GM12878 (cell line): ENCODE results near the gene FPR1. TPM values are rescaled to one million over a fixed set of nuclear protein-coding genes. Genes with fewer than 3 reads are reported as not detected.

Experiments used
- ATAC-seq: fragments of 200-7000 bp; cut with Tn5 transposase; 3 replicates; pipeline ENCODE4 v1.9.1; 2020; ENCODE audit warnings: mild to moderate bottlenecking, moderate library complexity
- BruUV-seq: library from RNA; stranded (reverse); fragments of 400-500 nt; replicated peaks from 2 replicates; lab custom pipeline; 2021; lab: Mats Ljungman, UMichigan
- CTCF ChIA-PET: fragments of 300-600 bp; sonication (Branson Sonifier 250); formaldehyde crosslinking; extraction: SDS; loops from one replicate; lab custom pipeline; 2021; ENCODE audit warnings: inconsistent platforms; lab: Yijun Ruan, JAX
- POLR2A ChIA-PET: fragments of 350-600 bp; formaldehyde crosslinking; extraction: SDS; loops from one replicate; lab custom pipeline; 2021; ENCODE audit warnings: inconsistent platforms; lab: Charles Lee
- RAD21 ChIA-PET: fragments of 300-600 bp; sonication (Branson Sonifier 250); formaldehyde crosslinking; loops from one replicate; lab custom pipeline; 2023; ENCODE audit warnings: antibody characterized with exemption; ENCODE audit not compliant: unreplicated experiment; lab: Charles Lee
- SMC1A ChIA-PET: fragments of 300-600 bp; sonication (Branson Sonifier 250); formaldehyde crosslinking; loops from one replicate; lab custom pipeline; 2023; ENCODE audit not compliant: unreplicated experiment, uncharacterized antibody; lab: Charles Lee
- DNase-seq: peaks from one replicate; pipeline ENCODE4 v3.0.0-alpha.2; 2011; ENCODE audit warnings: low read depth, low spot score
- FAIRE-seq: peaks from 3 replicates; lab custom pipeline; 2011; peaks lifted over from hg19 to GRCh38; lab: Jason Lieb, UNC
- H2AFZ ChIP-seq: 2 replicates; pipeline ENCODE4 v1.6.0; 2011; ENCODE audit warnings: low read depth, low read length, control low read depth; ENCODE audit not compliant: control insufficient read depth
- H3K27ac ChIP-seq: 2 replicates; pipeline ENCODE4 v1.5.1; 2011; ENCODE audit warnings: control low read depth; ENCODE audit not compliant: control insufficient read depth, insufficient read depth
- H3K27me3 ChIP-seq, 2 experiments: replicated peaks in 1 of 2; 2 replicates each; pipeline versions ENCODE4 v1.6.0 to v1.6.1; 2011; ENCODE audit warnings: low read length in 1 of 2; ENCODE audit not compliant: control insufficient read depth in 2 of 2, insufficient read depth in 2 of 2
- H3K36me3 ChIP-seq, 2 experiments: 2 replicates each; pipeline ENCODE4 v1.5.1; 2011; ENCODE audit warnings: low read length in 1 of 2; ENCODE audit not compliant: control insufficient read depth in 2 of 2, insufficient read depth in 2 of 2
- H3K4me1 ChIP-seq: 2 replicates; pipeline ENCODE4 v1.6.1; 2011; ENCODE audit warnings: mild to moderate bottlenecking, low read length, moderate library complexity, mixed read lengths; ENCODE audit not compliant: control insufficient read depth, insufficient read depth
- H3K4me2 ChIP-seq: 2 replicates; pipeline ENCODE4 v1.6.0; 2011; ENCODE audit warnings: control low read depth; ENCODE audit not compliant: control insufficient read depth, insufficient read depth
- H3K4me3 ChIP-seq: fragments of 200-600 bp; sonication (generic); 2 replicates; pipeline ENCODE4 v1.5.1; 2016
- H3K79me2 ChIP-seq: 2 replicates; pipeline ENCODE4 v1.6.0; 2011; ENCODE audit warnings: low read length; ENCODE audit not compliant: control insufficient read depth, insufficient read depth
- H3K9ac ChIP-seq: 2 replicates; pipeline ENCODE4 v1.8.0; 2011; ENCODE audit warnings: low read length, control low read depth, mixed read lengths; ENCODE audit not compliant: control insufficient read depth, insufficient read depth
- H3K9me3 ChIP-seq: replicated peaks from 3 replicates; pipeline ENCODE4 v1.5.1; 2011; ENCODE audit warnings: mild to moderate bottlenecking, low read length; ENCODE audit not compliant: control insufficient read depth, insufficient read depth
- H4K20me1 ChIP-seq: 2 replicates; pipeline ENCODE4 v1.6.0; 2011; ENCODE audit not compliant: control insufficient read depth, insufficient read depth
- ASH2L ChIP-seq: fragments of 300-600, 200-600 bp; sonication (generic); IDR thresholded peaks from 2 replicates; pipeline ENCODE4 v1.6.1; 2017; ENCODE audit warnings: low read depth, mild to moderate bottlenecking, borderline replicate concordance
- BMI1 ChIP-seq: fragments of 450-650 bp; IDR thresholded peaks from 2 replicates; pipeline ENCODE4 v1.6.1; 2016; ENCODE audit warnings: mild to moderate bottlenecking, moderate library complexity, borderline replicate concordance
- BRCA1 ChIP-seq: IDR thresholded peaks from 2 replicates; pipeline ENCODE4 v1.6.1; 2011; ENCODE audit warnings: low read depth, low read length, improper control_type of control experiment
- CBFB ChIP-seq: IDR thresholded peaks from 2 replicates; pipeline ENCODE4 v1.6.1; 2016; ENCODE audit warnings: antibody characterized with exemption, low read depth
- EZH2 ChIP-seq: IDR thresholded peaks from 2 replicates; pipeline ENCODE4 v1.6.1; 2012; ENCODE audit warnings: low read depth, mild to moderate bottlenecking, control low read depth, inconsistent platforms, low read length, borderline replicate concordance; ENCODE audit not compliant: control insufficient read depth
- JUNB ChIP-seq: IDR thresholded peaks from 2 replicates; pipeline ENCODE4 v1.6.1; 2016; ENCODE audit warnings: antibody characterized with exemption, mild to moderate bottlenecking
- NFIC ChIP-seq: IDR thresholded peaks from 2 replicates; pipeline ENCODE4 v1.6.1; 2012; ENCODE audit warnings: low read depth, mild to moderate bottlenecking, inconsistent platforms, low read length, moderate library complexity
- SPI1 ChIP-seq: IDR thresholded peaks from 2 replicates; pipeline ENCODE4 v1.6.1; 2011; ENCODE audit warnings: low read depth, mild to moderate bottlenecking, low read length, moderate library complexity, borderline replicate concordance; ENCODE audit not compliant: insufficient read depth
- WRNIP1 ChIP-seq: IDR thresholded peaks from 2 replicates; pipeline ENCODE4 v1.6.1; 2011; ENCODE audit warnings: low read depth, low read length, improper control_type of control experiment, borderline replicate concordance
- WGBS: methylation state at CpG from one replicate; pipeline ENCODE4 v1.1.6; 2016; ENCODE audit warnings: low lambda C conversion rate; ENCODE audit not compliant: insufficient replicate concordance, insufficient coverage; ENCODE audit errors: missing lambda C conversion rate; 5-methylcytosine and 5-hydroxymethylcytosine counted together
- in situ Hi-C: fragments of 300-500 bp; cut with MboI; formaldehyde crosslinking; loops from 9 replicates; pipeline ENCODE4 v1.14.3; 2018; ENCODE audit warnings: mixed read lengths
- intact Hi-C: fragments of 100-400 bp; cut with micrococcal nuclease; formaldehyde crosslinking; loops from one replicate; pipeline ENCODE4 v1.14.2; 2022; ENCODE audit not compliant: unreplicated experiment
- polyA plus RNA-seq, 11 experiments: library from polyadenylated mRNA; depleted of rRNA in 4 of 11; unstranded in 6 of 11; stranded (reverse) in 5 of 11; fragments of >200 nt; fragmentation: Nextera tagmentation in 4 of 11; fragmentation: Illumina TruSeq in 1 of 11; extraction: Ambion mirVana in 4 of 11; extraction: Trizol in 1 of 11; gene quantifications; 1 replicate in 1 of 11; 2 replicates in 10 of 11; pipeline versions ENCODE4 v1.2.1 to v1.2.3, GENCODE V29; 2011 to 2016; ENCODE audit warnings: inconsistent platforms in 2 of 11, missing spikeins in 2 of 11, low read depth in 1 of 11
- total RNA-seq, 4 experiments: library from RNA; depleted of rRNA in 3 of 4; stranded (reverse); fragments of >200 nt in 3 of 4; fragmentation: Illumina TruSeq in 1 of 4; extraction: Trizol in 1 of 4; gene quantifications; 2 replicates each; pipeline versions ENCODE4 v1.2.1 to v1.2.3, GENCODE V29; 2013 to 2021
- TF ChIP-seq, protein P1 (sequence below): IDR thresholded peaks from 2 replicates; pipeline ENCODE4 v1.6.1; 2012; ENCODE audit warnings: low read depth, low read length, improper control_type of control experiment
- TF ChIP-seq, protein P2 (sequence below), 3 experiments: IDR thresholded peaks in 2 of 3; conservative IDR thresholded peaks in 1 of 3; 2 replicates each; pipeline ENCODE4 v1.5.1; 2011; ENCODE audit warnings: low read depth in 3 of 3, low read length in 3 of 3, mild to moderate bottlenecking in 3 of 3, control low read depth in 2 of 3, moderate library complexity in 2 of 3, inconsistent platforms in 1 of 3, mixed read lengths in 1 of 3; ENCODE audit not compliant: control insufficient read depth in 2 of 3, insufficient read depth in 1 of 3; ENCODE audit errors: extremely low read depth in 1 of 3
- TF ChIP-seq, protein P3 (sequence below): IDR thresholded peaks from 2 replicates; pipeline ENCODE4 v1.6.1; 2012; ENCODE audit warnings: improper control_type of control experiment, low read depth, low read length; ENCODE audit not compliant: insufficient replicate concordance

Gene FPR1
- total and polyA plus RNA-seq, 10 of the 15 experiments (the other 5 are each of a cell fraction or from before 2014, with no cell fraction given) = not detected

DNA sequence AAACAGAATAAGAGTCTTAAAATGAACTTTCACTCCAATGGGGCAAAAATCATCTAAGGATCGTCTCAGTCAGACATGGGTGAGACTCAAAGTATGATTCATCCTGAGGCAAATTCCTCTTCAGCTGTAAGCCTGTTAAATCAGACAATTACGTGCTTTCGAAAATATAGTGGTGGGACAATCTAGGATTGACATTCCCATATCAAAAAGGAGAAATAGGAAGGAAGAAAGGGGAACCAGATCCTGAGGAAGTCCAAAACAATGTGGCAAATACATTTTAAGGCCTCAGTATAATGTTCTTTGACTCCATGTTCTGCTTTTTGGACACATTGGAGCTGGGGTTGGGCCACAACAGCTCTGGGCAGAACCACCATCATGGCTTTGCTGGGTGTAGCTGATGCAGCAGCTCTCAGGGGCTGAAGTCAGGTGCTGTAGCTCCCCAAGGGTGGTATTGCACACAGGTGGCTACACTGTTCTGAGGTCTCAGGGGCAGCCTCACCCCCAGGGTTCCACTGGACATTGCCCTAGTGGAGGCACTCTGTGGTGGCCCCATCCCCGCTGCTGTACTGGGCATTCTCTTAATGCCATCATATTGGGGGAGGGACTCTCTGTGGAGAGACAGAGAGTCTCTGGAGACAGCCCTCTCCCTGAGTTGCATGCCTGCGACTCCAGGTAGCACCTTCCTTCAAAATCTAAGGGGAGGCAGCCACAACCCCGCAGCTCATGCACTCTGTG, 37.5 kb upstream of the FPR1 start:
- no peak for DNase-seq

More for the DNA sequence above, 37.5 kb upstream of the FPR1 start:
- ChIA-PET SMC1A (no interaction called here), RAD21 (no interaction called here), CTCF (no interaction called here), POLR2A (no interaction called here)
- BruUV-seq = no TSS peak
- H2AFZ ChIP-seq = no peak overlapping the region
- H3K9me3 ChIP-seq = peaks cover 7% of the 10 kb centered on the region; the same call in 2 of the 3 replicates
- FAIRE-seq = no peak
- no peak overlapping the region for H3K4me3 ChIP-seq
- no peak for ATAC-seq
- no peaks in the 10 kb centered on the region for H4K20me1 ChIP-seq
- no peaks in the 10 kb centered on the region for H3K79me2 ChIP-seq
- no peaks in the 10 kb centered on the region for H3K36me3 ChIP-seq
- H3K27me3 ChIP-seq = no peaks in the 10 kb centered on the region
- WGBS = 17% methylated on average over 6 of the region's 6 CpGs
- in situ Hi-C loops = no loop called here
- intact Hi-C loops = no loop called here
- no peak overlapping the region for H3K4me2 ChIP-seq
- H3K27ac ChIP-seq = no peak overlapping the region
- no peak overlapping the region for H3K9ac ChIP-seq
- TF ChIP-seq, protein P1, sequence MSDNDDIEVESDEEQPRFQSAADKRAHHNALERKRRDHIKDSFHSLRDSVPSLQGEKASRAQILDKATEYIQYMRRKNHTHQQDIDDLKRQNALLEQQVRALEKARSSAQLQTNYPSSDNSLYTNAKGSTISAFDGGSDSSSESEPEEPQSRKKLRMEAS = no peak
- TF ChIP-seq JUNB (no peak), BRCA1 (no peak), WRNIP1 (no peak), EZH2 (no peak), SPI1 (no peak), ASH2L (no peak), NFIC (no peak), CBFB (no peak), BMI1 (no peak)
- TF ChIP-seq, protein P2, sequence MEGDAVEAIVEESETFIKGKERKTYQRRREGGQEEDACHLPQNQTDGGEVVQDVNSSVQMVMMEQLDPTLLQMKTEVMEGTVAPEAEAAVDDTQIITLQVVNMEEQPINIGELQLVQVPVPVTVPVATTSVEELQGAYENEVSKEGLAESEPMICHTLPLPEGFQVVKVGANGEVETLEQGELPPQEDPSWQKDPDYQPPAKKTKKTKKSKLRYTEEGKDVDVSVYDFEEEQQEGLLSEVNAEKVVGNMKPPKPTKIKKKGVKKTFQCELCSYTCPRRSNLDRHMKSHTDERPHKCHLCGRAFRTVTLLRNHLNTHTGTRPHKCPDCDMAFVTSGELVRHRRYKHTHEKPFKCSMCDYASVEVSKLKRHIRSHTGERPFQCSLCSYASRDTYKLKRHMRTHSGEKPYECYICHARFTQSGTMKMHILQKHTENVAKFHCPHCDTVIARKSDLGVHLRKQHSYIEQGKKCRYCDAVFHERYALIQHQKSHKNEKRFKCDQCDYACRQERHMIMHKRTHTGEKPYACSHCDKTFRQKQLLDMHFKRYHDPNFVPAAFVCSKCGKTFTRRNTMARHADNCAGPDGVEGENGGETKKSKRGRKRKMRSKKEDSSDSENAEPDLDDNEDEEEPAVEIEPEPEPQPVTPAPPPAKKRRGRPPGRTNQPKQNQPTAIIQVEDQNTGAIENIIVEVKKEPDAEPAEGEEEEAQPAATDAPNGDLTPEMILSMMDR (IDR thresholded peaks at IDR 0.05 in 2 of 3, conservative IDR thresholded peaks at IDR 0.05 in 1 of 3; ENCODE audit: control insufficient read depth in 2 of 3, extremely low read depth in 1 of 3, insufficient read depth in 1 of 3, low read depth in 3 of 3, low read length in 3 of 3) = no peak
- TF ChIP-seq, protein P3, sequence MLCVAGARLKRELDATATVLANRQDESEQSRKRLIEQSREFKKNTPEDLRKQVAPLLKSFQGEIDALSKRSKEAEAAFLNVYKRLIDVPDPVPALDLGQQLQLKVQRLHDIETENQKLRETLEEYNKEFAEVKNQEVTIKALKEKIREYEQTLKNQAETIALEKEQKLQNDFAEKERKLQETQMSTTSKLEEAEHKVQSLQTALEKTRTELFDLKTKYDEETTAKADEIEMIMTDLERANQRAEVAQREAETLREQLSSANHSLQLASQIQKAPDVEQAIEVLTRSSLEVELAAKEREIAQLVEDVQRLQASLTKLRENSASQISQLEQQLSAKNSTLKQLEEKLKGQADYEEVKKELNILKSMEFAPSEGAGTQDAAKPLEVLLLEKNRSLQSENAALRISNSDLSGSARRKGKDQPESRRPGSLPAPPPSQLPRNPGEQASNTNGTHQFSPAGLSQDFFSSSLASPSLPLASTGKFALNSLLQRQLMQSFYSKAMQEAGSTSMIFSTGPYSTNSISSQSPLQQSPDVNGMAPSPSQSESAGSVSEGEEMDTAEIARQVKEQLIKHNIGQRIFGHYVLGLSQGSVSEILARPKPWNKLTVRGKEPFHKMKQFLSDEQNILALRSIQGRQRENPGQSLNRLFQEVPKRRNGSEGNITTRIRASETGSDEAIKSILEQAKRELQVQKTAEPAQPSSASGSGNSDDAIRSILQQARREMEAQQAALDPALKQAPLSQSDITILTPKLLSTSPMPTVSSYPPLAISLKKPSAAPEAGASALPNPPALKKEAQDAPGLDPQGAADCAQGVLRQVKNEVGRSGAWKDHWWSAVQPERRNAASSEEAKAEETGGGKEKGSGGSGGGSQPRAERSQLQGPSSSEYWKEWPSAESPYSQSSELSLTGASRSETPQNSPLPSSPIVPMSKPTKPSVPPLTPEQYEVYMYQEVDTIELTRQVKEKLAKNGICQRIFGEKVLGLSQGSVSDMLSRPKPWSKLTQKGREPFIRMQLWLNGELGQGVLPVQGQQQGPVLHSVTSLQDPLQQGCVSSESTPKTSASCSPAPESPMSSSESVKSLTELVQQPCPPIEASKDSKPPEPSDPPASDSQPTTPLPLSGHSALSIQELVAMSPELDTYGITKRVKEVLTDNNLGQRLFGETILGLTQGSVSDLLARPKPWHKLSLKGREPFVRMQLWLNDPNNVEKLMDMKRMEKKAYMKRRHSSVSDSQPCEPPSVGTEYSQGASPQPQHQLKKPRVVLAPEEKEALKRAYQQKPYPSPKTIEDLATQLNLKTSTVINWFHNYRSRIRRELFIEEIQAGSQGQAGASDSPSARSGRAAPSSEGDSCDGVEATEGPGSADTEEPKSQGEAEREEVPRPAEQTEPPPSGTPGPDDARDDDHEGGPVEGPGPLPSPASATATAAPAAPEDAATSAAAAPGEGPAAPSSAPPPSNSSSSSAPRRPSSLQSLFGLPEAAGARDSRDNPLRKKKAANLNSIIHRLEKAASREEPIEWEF = no peak
- no peaks in the 10 kb centered on the region for H3K4me1 ChIP-seq
